ENCODE data around the gene NPAS4.

DNA sequence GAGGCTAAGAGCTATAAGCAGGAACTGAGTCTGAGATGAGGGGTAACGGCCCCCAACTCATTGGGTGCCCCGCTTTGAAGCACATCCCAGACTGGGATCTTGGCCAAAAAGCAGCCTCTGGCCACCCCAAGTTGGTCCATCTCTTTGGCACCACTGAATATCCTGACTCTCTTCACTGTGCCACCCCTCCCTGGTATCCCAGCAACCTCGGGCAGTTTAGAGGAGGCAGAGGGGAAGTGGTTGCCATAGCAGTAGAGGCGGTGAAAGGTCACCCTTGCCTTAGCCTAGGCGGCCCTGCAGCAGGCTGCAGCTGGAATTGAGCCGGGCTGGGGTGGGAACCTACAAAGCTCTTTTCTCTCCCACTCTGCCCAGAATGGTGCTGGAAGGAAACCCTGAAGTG, 46.9 kb downstream of the NPAS4 start:
- TF ChIP-seq CHD2 (IDR thresholded peaks at IDR 0.05; ENCODE audit: low read length, partially characterized antibody) = no peak
- TF ChIP-seq MAX (IDR thresholded peaks at IDR 0.05; ENCODE audit: low read depth) = no peak
- TF ChIP-seq REST (IDR thresholded peaks at IDR 0.05; ENCODE audit: low read depth, low read length) = no peak
- no peak for TF ChIP-seq EP300 (IDR thresholded peaks at IDR 0.05; ENCODE audit: borderline replicate concordance in 1 of 2, low read depth in 1 of 2, low read length in 1 of 2)
- TF ChIP-seq, protein P1, sequence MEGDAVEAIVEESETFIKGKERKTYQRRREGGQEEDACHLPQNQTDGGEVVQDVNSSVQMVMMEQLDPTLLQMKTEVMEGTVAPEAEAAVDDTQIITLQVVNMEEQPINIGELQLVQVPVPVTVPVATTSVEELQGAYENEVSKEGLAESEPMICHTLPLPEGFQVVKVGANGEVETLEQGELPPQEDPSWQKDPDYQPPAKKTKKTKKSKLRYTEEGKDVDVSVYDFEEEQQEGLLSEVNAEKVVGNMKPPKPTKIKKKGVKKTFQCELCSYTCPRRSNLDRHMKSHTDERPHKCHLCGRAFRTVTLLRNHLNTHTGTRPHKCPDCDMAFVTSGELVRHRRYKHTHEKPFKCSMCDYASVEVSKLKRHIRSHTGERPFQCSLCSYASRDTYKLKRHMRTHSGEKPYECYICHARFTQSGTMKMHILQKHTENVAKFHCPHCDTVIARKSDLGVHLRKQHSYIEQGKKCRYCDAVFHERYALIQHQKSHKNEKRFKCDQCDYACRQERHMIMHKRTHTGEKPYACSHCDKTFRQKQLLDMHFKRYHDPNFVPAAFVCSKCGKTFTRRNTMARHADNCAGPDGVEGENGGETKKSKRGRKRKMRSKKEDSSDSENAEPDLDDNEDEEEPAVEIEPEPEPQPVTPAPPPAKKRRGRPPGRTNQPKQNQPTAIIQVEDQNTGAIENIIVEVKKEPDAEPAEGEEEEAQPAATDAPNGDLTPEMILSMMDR (IDR thresholded peaks at IDR 0.05) = no peak
- no peak for TF ChIP-seq EZH2phosphoT487 (IDR thresholded peaks at IDR 0.05; ENCODE audit: borderline replicate concordance, low read depth)
- TF ChIP-seq, protein P2, sequence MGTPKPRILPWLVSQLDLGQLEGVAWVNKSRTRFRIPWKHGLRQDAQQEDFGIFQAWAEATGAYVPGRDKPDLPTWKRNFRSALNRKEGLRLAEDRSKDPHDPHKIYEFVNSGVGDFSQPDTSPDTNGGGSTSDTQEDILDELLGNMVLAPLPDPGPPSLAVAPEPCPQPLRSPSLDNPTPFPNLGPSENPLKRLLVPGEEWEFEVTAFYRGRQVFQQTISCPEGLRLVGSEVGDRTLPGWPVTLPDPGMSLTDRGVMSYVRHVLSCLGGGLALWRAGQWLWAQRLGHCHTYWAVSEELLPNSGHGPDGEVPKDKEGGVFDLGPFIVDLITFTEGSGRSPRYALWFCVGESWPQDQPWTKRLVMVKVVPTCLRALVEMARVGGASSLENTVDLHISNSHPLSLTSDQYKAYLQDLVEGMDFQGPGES (IDR thresholded peaks at IDR 0.05; ENCODE audit: low read depth, low read length) = no peak

Data from SK-N-SH (cell line).